Tibial nerve (tissue), 4 donors: ENCODE data around the gene FBN2. TPM values are rescaled to one million over a fixed set of nuclear protein-coding genes. Genes with fewer than 3 reads are reported as not detected.

ENCODE experiments used
- DNase-seq, 2 donors: peaks; one replicate each; pipeline ENCODE4 v3.0.0-alpha.2; 2019; ENCODE audit warnings: low spot score in 2 of 2
- H3K27ac ChIP-seq, 4 donors: fragments of 200-600 bp; sonication (generic) in 3 of 4; one replicate each; pipeline ENCODE4 v1.5.1; 2017 to 2019; ENCODE audit warnings: mild to moderate bottlenecking in 1 of 4
- H3K27me3 ChIP-seq, 2 donors: fragments of 200-600 bp; sonication (generic) in 1 of 2; one replicate each; pipeline versions ENCODE4 v1.5.1 to v1.6.0; 2017 to 2019
- H3K36me3 ChIP-seq, 3 donors: fragments of 200-600 bp; sonication (generic); one replicate each; pipeline ENCODE4 v1.5.1; 2018 to 2019
- H3K4me1 ChIP-seq, 4 donors: fragments of 200-600 bp; sonication (generic) in 3 of 4; one replicate each; pipeline ENCODE4 v1.5.1; 2017 to 2019
- H3K4me3 ChIP-seq, 4 donors: fragments of 200-600 bp; sonication (generic) in 3 of 4; one replicate each; pipeline ENCODE4 v1.5.1; 2017 to 2019; ENCODE audit warnings: mild to moderate bottlenecking in 1 of 4, moderate library complexity in 1 of 4
- H3K9me3 ChIP-seq, 4 donors: fragments of 200-600 bp; sonication (generic) in 3 of 4; one replicate each; pipeline ENCODE4 v1.5.1; 2017 to 2019
- EP300 ChIP-seq, 2 donors: sonication (generic); formaldehyde crosslinking; IDR thresholded peaks; one replicate each; pipeline ENCODE4 v1.6.1; 2017; ENCODE audit warnings: antibody characterized with exemption in 2 of 2, mild to moderate bottlenecking in 1 of 2
- POLR2A ChIP-seq, 2 donors: fragments of 450-650 bp; IDR thresholded peaks; one replicate each; pipeline ENCODE4 v1.6.1; 2017; ENCODE audit warnings: antibody characterized with exemption in 2 of 2, mild to moderate bottlenecking in 2 of 2, moderate library complexity in 2 of 2
- WGBS, 2 donors: methylation state at CpG; one replicate each; pipeline ENCODE4 v1.1.5; 2018; 5-methylcytosine and 5-hydroxymethylcytosine counted together
- total RNA-seq, 4 donors: library from RNA; depleted of rRNA; stranded (reverse); fragments of >200 nt; gene quantifications; one replicate each; pipeline ENCODE4 v1.1.0, GENCODE V29; 2016
- TF ChIP-seq, protein P1 (sequence below), 5 experiments: fragments of 200-600 bp in 3 of 5; fragments of 450-650 bp in 2 of 5; sonication (generic) in 3 of 5; IDR thresholded peaks; one replicate each; pipeline ENCODE4 v1.5.1; 2016 to 2019; ENCODE audit warnings: antibody characterized with exemption in 5 of 5, mild to moderate bottlenecking in 3 of 5, moderate library complexity in 2 of 5

Gene FBN2
- total RNA-seq, 4 donors from 2014 or later: 1.2 to 6.3 (median 3.6) TPM

- 62 to 70% methylated on average over 6 of the region's 6 CpGs for WGBS, 2 donors
- Histone ChIP-seq H3K27ac (no peak overlapping the region), H3K4me1 (peaks cover 0 to 32% (median 10%) of the 10 kb centered on the region in 4 donors), H3K27me3 (peaks cover 0 to 36% of the 10 kb centered on the region in 2 donors), H3K4me3 (no peak overlapping the region), H3K36me3 (no peaks in the 10 kb centered on the region), H3K9me3 (no peaks in the 10 kb centered on the region)
- TF ChIP-seq, protein P1, sequence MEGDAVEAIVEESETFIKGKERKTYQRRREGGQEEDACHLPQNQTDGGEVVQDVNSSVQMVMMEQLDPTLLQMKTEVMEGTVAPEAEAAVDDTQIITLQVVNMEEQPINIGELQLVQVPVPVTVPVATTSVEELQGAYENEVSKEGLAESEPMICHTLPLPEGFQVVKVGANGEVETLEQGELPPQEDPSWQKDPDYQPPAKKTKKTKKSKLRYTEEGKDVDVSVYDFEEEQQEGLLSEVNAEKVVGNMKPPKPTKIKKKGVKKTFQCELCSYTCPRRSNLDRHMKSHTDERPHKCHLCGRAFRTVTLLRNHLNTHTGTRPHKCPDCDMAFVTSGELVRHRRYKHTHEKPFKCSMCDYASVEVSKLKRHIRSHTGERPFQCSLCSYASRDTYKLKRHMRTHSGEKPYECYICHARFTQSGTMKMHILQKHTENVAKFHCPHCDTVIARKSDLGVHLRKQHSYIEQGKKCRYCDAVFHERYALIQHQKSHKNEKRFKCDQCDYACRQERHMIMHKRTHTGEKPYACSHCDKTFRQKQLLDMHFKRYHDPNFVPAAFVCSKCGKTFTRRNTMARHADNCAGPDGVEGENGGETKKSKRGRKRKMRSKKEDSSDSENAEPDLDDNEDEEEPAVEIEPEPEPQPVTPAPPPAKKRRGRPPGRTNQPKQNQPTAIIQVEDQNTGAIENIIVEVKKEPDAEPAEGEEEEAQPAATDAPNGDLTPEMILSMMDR (IDR thresholded peaks at IDR 0.05): no peak
- TF ChIP-seq POLR2A (IDR thresholded peaks at IDR 0.05) (no peak), EP300 (IDR thresholded peaks at IDR 0.05) (no peak)
- DNase-seq: no peak
Observed at GRCh38 chr5:128534726-128535125, 3.3 kb downstream of the FBN2 start.

DNA sequence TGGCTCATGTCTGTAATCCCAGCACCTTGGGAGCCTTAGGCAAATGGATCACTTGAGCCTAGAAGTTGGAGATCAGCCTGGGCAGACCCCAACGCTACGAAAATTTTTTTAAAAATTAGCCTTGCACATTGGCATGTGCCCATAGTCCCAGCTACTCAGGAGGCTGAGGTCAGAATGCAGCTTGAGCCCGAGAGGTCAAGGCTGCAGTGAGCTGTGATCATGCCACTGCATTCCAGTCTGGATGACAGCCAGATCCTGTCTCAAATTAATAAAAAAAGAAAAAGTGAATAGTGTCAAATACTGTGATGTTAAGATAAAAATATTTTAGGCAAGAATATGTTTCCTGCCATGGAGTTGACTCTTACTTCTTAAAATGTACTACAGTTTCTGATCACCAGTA, 5.3 kb downstream of the FBN2 start:
- DNase-seq: no peak
- Histone ChIP-seq H3K27me3 (peaks cover 0 to 21% of the 10 kb centered on the region in 2 donors), H3K4me1 (peaks cover 0 to 16% (median 5%) of the 10 kb centered on the region in 4 donors), H3K36me3 (no peaks in the 10 kb centered on the region), H3K4me3 (no peak overlapping the region), H3K27ac (no peak overlapping the region), H3K9me3 (no peaks in the 10 kb centered on the region)
- WGBS, 2 donors: 41 to 46% methylated on average over 3 of the region's 3 CpGs
- TF ChIP-seq EP300 (IDR thresholded peaks at IDR 0.05) (no peak), POLR2A (IDR thresholded peaks at IDR 0.05) (no peak)
- TF ChIP-seq, protein P1 (IDR thresholded peaks at IDR 0.05): no peak

DNA sequence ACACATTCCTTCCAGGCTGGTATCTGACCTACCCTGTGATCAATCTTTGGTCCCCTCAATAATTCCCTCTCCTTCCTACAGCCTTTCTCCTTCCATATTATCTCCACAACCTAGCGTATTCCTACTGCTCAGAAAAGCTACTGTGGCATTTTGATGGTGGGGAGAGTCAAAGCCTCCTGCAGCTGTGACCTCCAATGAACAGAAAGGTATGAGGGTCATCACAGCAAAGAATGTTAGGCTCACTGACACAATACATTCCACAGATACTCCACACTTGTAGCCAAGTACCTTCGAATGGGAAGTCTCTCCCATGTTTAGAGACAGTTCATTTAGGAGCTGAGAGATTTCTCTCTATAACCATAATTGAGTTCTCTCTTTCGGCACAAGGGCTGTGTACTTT, 5.9 kb downstream of the FBN2 start:
- no peak overlapping the region for H3K27ac ChIP-seq
- no peaks in the 10 kb centered on the region for H3K9me3 ChIP-seq
- H3K27me3 ChIP-seq: peaks cover 0 to 14% of the 10 kb centered on the region in 2 donors
- no peak for DNase-seq
- TF ChIP-seq, protein P1 (IDR thresholded peaks at IDR 0.05): no peak
- no peak for TF ChIP-seq POLR2A (IDR thresholded peaks at IDR 0.05)
- TF ChIP-seq EP300 (IDR thresholded peaks at IDR 0.05): no peak
- H3K4me3 ChIP-seq: no peak overlapping the region
- 56 to 71% methylated on average over 3 of the region's 3 CpGs for WGBS, 2 donors
- no peaks in the 10 kb centered on the region for H3K36me3 ChIP-seq
- H3K4me1 ChIP-seq: peaks cover 0 to 9% (median 2%) of the 10 kb centered on the region in 4 donors

DNA sequence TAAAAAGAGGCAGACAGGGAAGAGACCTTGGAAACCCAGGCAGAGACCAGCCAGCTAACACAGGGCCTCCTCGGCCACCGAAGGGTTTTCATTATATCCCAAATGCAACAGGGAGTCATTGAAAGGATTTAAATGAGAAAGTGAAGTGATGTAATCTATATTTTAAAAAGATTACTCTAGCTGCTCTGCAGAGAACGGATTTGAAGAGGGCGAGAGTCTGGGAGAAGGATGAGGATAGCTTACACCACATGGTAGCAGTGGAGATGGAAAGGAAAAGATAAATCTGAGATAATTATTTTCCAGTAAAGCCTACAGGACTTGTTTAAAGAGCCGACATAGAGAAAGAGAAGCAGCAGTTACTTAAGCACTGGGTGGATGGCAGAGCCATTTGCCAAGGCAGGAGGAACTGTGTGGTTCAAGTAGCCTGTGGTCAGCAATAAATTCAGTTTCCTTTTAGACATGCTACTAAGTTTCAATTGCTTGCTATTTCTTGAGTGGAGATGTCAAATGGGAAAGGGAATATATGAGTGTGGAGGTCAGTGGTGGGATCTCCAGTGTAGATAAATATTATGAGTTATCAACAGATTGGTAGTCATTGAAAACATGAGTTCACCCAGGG, 9.3 kb downstream of the FBN2 start:
- H3K27me3 ChIP-seq: no peaks in the 10 kb centered on the region
- no peaks in the 10 kb centered on the region for H3K9me3 ChIP-seq
- TF ChIP-seq POLR2A (IDR thresholded peaks at IDR 0.05): no peak
- TF ChIP-seq, protein P1 (IDR thresholded peaks at IDR 0.05): no peak
- TF ChIP-seq EP300 (IDR thresholded peaks at IDR 0.05): no peak
- DNase-seq: no peak
- 83 to 86% methylated on average over 5 of the region's 5 CpGs for whole genome bisulfite sequencing, 2 donors
- no peak overlapping the region for H3K27ac ChIP-seq
- H3K4me1 ChIP-seq: no peaks in the 10 kb centered on the region
- H3K4me3 ChIP-seq: no peak overlapping the region
- no peaks in the 10 kb centered on the region for H3K36me3 ChIP-seq

DNA sequence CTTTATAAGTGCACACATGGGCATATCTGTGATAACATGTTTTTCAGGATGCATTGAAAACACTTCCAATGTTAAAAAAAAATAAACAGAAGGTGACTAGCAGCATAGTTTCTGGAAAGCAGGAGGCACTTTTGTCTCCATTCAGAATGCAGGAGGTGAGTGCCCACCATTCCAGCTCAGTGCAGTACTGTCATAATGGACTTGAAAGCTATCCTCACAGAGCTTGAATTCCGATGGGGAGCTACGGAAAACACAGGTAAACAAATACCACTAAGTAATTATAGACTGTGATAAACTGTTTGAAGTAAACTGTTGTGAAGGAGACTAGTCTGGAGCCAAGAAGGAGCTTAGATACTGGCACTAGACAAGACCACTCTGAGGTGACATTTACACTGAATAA, 9.9 kb downstream of the FBN2 start:
- Histone ChIP-seq H3K36me3 (no peaks in the 10 kb centered on the region), H3K4me3 (no peak overlapping the region), H3K27ac (no peak overlapping the region), H3K27me3 (no peaks in the 10 kb centered on the region), H3K4me1 (no peaks in the 10 kb centered on the region), H3K9me3 (no peaks in the 10 kb centered on the region)
- WGBS, 2 donors: 70 to 74% methylated on average over 2 of the region's 2 CpGs
- TF ChIP-seq, protein P1 (IDR thresholded peaks at IDR 0.05): no peak
- TF ChIP-seq EP300 (IDR thresholded peaks at IDR 0.05): no peak
- TF ChIP-seq POLR2A (IDR thresholded peaks at IDR 0.05): no peak
- DNase-seq: no peak
